Measurements from ENCODE around the gene CABCOCO1. TPM values are rescaled to one million over a fixed set of nuclear protein-coding genes. Genes with fewer than 3 reads are reported as not detected.
A peak's percentile ranks its signal among the peaks of the same experiment; 100 is the strongest.

Gene CABCOCO1
- polyA plus RNA-seq, 1 of the 3 experiments (the other 2 are of a cell fraction) = 0.71 TPM

- Histone ChIP-seq H3K9ac (peak overlapping the region; percentile 14; the same call in 1 of the 2 replicates), H3K4me1 (ENCODE audit: control insufficient read depth in 1 of 2, insufficient read depth in 2 of 2, low read depth in 1 of 2, low read length in 1 of 2) (peaks cover 4 to 17% of the 10 kb centered on the region in 2 experiments), H2AFZ (ENCODE audit: low read depth) (peak overlapping the region; percentile 75; the same call in 1 of the 2 replicates), H3K36me3 (replicated peaks in 1 of 2; ENCODE audit: control insufficient read depth in 1 of 2, insufficient read depth in 2 of 2, low read length in 1 of 2) (no peaks in the 10 kb centered on the region), H3K4me3 (ENCODE audit: low read depth in 2 of 2, low read length in 1 of 2) (no peak overlapping the region), H3K27me3 (ENCODE audit: insufficient read depth) (no peaks in the 10 kb centered on the region), H3K27ac (ENCODE audit: low read depth in 2 of 2, low read length in 1 of 2) (peak overlapping the region in 1 of 2 experiments; percentile 70; a peak in 3 of 4 replicates), H3F3A (replicated peaks; ENCODE audit: insufficient read depth) (peaks cover 13% of the 10 kb centered on the region), H3K4me2 (peak overlapping the region; percentile 65), H4K20me1 (ENCODE audit: insufficient read depth) (no peaks in the 10 kb centered on the region), H3K9me2 (no peaks in the 10 kb centered on the region), H3K79me2 (ENCODE audit: insufficient read depth) (no peaks in the 10 kb centered on the region), H3K9me3 (no peaks in the 10 kb centered on the region)
- CTCF ChIA-PET = interaction anchor here (1.3 kb wide), 1 partner anchor 54 kb away, joined by 3 read pairs; no protein-coding TSS in a partner anchor
- WGBS (ENCODE audit: low lambda C conversion rate) = 59% methylated on average over 3 of the region's 3 CpGs
- DNase-seq = no peak
- TF ChIP-seq IRF3 (IDR thresholded peaks at IDR 0.05; ENCODE audit: low read depth, low read length) (no peak), SIN3A (IDR thresholded peaks at IDR 0.05; ENCODE audit: borderline replicate concordance, low read depth, low read length) (no peak), MEF2A (IDR thresholded peaks at IDR 0.05; ENCODE audit: borderline replicate concordance, low read depth) (no peak), MXI1 (IDR thresholded peaks at IDR 0.05; ENCODE audit: low read depth, low read length) (no peak), MAX (IDR thresholded peaks at IDR 0.05; ENCODE audit: low read depth) (no peak), GABPA (IDR thresholded peaks at IDR 0.05; ENCODE audit: low read depth) (no peak), TCF12 (IDR thresholded peaks at IDR 0.05) (no peak), REST (IDR thresholded peaks at IDR 0.05; ENCODE audit: low read depth, low read length) (no peak), TEAD4 (IDR thresholded peaks at IDR 0.05; ENCODE audit: borderline replicate concordance, insufficient read depth) (no peak), ZBTB33 (IDR thresholded peaks at IDR 0.05; ENCODE audit: borderline replicate concordance, low read depth) (no peak), PBX3 (IDR thresholded peaks at IDR 0.05) (no peak), POLR2AphosphoS5 (IDR thresholded peaks at IDR 0.05; ENCODE audit: low read depth, low read length) (no peak)
- POLR2A ChIA-PET = no interaction called here
Measured at GRCh38 chr10:61787170-61787569, 124.4 kb downstream of the CABCOCO1 start.
